Ishikawa (cell line): Measurements from ENCODE around the gene CFAP45.

Experiments used
- CEBPB ChIP-seq: IDR thresholded peaks from 2 replicates; pipeline ENCODE4 v1.6.1; 2012
- CREB1 ChIP-seq: IDR thresholded peaks from 2 replicates; pipeline ENCODE4 v1.6.1; 2012; ENCODE audit warnings: low read depth
- EGR1 ChIP-seq: IDR thresholded peaks from 2 replicates; pipeline ENCODE4 v1.6.1; 2012
- EP300 ChIP-seq: IDR thresholded peaks from 2 replicates; pipeline ENCODE4 v1.6.1; 2012; ENCODE audit warnings: borderline replicate concordance
- FOXM1 ChIP-seq: IDR thresholded peaks from 2 replicates; pipeline ENCODE4 v1.6.1; 2012; ENCODE audit warnings: low read depth, borderline replicate concordance
- NFIC ChIP-seq: IDR thresholded peaks from 2 replicates; pipeline ENCODE4 v1.6.1; 2012
- RAD21 ChIP-seq: IDR thresholded peaks from 2 replicates; pipeline ENCODE4 v1.6.1; 2012; ENCODE audit warnings: low read depth
- TAF1 ChIP-seq: IDR thresholded peaks from 2 replicates; pipeline ENCODE4 v1.6.1; 2012; ENCODE audit warnings: low read depth, mild to moderate bottlenecking
- TCF12 ChIP-seq: IDR thresholded peaks from 2 replicates; pipeline ENCODE4 v1.6.1; 2012; ENCODE audit warnings: low read depth
- TEAD4 ChIP-seq: IDR thresholded peaks from 2 replicates; pipeline ENCODE4 v1.6.1; 2012
- YY1 ChIP-seq: IDR thresholded peaks from 2 replicates; pipeline ENCODE4 v1.6.1; 2012; ENCODE audit warnings: low read depth
- ZBTB7A ChIP-seq: IDR thresholded peaks from 2 replicates; pipeline ENCODE4 v1.6.1; 2012; ENCODE audit warnings: low read depth
- TF ChIP-seq, protein P1 (sequence below): IDR thresholded peaks from 2 replicates; pipeline ENCODE4 v1.6.1; 2012
- TF ChIP-seq, protein P2 (sequence below): IDR thresholded peaks from 2 replicates; pipeline ENCODE4 v1.6.1; 2012
- TF ChIP-seq, protein P3 (sequence below): IDR thresholded peaks from 2 replicates; pipeline ENCODE4 v1.6.1; 2012; ENCODE audit warnings: low read depth, mild to moderate bottlenecking

Gene CFAP45

DNA sequence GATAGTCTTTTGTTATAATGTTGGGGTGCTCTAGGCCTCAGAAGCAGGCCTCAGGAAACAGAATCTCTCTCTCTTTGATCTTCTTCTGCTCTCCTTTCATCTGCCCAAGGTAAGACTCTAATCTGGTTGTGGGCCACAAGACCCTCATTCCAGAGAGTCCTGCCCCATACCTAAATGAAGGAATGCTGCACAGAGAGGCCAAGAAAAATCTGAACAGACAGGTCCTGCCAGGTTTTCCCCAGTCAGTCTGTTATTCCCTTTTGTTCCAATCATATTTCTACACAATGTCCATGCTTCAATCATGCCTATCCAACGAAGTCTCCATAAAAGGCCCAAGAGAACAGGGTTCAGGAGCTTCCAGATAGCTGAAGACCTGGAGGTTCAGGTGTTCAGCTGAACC lies 7.0 kb upstream of the CFAP45 start:
- TF ChIP-seq TEAD4 (peak; percentile 57), TAF1 (no peak), EGR1 (no peak), EP300 (no peak), RAD21 (no peak), FOXM1 (no peak)
- TF ChIP-seq, protein P1, sequence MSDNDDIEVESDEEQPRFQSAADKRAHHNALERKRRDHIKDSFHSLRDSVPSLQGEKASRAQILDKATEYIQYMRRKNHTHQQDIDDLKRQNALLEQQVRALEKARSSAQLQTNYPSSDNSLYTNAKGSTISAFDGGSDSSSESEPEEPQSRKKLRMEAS = peak; percentile 19; the same call in 1 of the 2 replicates

DNA sequence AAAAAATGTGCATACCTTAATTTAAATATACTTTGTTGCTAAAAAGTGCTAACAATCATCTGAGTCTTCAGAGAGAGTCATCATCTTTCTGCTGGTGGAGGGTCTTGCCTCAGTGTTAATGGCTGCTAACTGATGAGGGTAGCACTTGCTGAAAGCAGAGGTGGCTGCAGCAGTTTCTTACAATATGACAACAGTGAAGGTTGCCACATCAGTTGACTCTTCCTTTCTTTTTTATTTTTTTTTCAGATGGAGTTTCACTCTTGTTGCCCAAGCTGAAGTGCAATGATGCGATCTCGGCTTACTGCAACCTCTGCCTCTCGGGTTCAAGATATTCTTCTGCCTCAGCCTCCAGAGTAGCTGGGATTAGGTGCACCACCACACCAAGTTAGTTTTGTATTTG lies 2.6 kb upstream of the CFAP45 start:
- TF ChIP-seq YY1 = no peak
- no peak for TF ChIP-seq TAF1
- no peak for TF ChIP-seq TCF12
- no peak for TF ChIP-seq FOXM1
- TF ChIP-seq, protein P1 = no peak
- no peak for TF ChIP-seq NFIC
- no peak for TF ChIP-seq CREB1
- no peak for TF ChIP-seq CEBPB
- TF ChIP-seq, protein P2, sequence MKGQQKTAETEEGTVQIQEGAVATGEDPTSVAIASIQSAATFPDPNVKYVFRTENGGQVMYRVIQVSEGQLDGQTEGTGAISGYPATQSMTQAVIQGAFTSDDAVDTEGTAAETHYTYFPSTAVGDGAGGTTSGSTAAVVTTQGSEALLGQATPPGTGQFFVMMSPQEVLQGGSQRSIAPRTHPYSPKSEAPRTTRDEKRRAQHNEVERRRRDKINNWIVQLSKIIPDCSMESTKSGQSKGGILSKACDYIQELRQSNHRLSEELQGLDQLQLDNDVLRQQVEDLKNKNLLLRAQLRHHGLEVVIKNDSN = no peak
- TF ChIP-seq RAD21 = no peak
- no peak for TF ChIP-seq ZBTB7A
- TF ChIP-seq, protein P3, sequence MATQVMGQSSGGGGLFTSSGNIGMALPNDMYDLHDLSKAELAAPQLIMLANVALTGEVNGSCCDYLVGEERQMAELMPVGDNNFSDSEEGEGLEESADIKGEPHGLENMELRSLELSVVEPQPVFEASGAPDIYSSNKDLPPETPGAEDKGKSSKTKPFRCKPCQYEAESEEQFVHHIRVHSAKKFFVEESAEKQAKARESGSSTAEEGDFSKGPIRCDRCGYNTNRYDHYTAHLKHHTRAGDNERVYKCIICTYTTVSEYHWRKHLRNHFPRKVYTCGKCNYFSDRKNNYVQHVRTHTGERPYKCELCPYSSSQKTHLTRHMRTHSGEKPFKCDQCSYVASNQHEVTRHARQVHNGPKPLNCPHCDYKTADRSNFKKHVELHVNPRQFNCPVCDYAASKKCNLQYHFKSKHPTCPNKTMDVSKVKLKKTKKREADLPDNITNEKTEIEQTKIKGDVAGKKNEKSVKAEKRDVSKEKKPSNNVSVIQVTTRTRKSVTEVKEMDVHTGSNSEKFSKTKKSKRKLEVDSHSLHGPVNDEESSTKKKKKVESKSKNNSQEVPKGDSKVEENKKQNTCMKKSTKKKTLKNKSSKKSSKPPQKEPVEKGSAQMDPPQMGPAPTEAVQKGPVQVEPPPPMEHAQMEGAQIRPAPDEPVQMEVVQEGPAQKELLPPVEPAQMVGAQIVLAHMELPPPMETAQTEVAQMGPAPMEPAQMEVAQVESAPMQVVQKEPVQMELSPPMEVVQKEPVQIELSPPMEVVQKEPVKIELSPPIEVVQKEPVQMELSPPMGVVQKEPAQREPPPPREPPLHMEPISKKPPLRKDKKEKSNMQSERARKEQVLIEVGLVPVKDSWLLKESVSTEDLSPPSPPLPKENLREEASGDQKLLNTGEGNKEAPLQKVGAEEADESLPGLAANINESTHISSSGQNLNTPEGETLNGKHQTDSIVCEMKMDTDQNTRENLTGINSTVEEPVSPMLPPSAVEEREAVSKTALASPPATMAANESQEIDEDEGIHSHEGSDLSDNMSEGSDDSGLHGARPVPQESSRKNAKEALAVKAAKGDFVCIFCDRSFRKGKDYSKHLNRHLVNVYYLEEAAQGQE = no peak
- TF ChIP-seq TEAD4 = no peak

DNA sequence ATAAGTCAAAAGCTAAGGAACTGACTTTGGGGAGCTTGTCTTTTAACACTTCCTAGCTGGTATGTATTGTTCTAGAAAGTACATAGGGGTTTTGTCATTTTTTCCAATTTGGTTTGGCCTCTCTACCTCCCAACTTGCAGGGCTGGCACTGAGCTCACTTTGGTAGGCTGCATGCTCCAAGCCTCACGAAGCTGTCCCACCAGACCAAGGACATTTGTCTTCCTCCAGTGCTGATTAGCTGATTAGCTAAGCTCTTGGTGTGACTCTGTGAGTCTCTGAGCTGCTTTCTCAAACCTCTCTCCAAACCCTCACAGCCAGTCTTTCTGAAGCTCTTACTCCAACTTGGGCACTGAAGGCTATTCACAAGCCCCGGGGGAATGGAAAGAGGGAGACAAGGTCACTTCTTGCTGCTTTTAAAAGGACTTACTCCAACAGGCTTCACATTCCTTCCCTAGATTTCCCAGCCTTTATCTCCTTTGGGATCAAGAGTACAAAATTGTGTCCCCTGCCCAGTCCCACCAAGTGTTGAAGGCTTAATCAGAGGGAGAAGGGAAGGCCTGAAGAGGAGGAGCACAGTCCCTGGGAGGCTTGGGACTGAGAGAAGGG lies 893 bp upstream of the CFAP45 start:
- TF ChIP-seq, protein P3 = no peak
- no peak for TF ChIP-seq ZBTB7A
- no peak for TF ChIP-seq CREB1
- TF ChIP-seq FOXM1 = no peak
- TF ChIP-seq, protein P2 = no peak
- no peak for TF ChIP-seq NFIC
- no peak for TF ChIP-seq RAD21
- TF ChIP-seq, protein P1 = no peak; the same call in 1 of the 2 replicates
- no peak for TF ChIP-seq YY1
- no peak for TF ChIP-seq TAF1
- no peak for TF ChIP-seq EP300
- TF ChIP-seq CEBPB = no peak
- no peak for TF ChIP-seq TCF12
- no peak for TF ChIP-seq EGR1
- TF ChIP-seq TEAD4 = no peak

DNA sequence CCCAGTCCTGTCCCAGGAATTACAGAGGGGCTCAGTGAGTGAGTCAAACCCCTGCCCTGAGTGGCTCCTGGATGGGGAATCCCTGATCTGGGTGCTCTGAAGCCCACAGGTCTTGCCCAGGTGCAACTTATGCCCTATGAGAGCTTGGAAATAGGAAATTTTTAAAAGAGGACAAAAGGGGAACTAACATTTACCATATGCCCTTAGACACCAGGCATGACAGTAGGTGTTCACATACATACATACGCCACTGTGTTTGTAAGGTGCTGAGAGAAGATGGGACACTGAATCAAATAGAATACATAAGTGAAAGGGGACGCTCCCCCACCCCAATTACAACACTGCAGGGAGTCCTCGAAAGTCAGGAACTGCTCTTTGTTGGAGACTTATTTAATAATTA lies 1.4 kb downstream of the CFAP45 start:
- TF ChIP-seq EGR1 = no peak
- TF ChIP-seq, protein P3 = no peak
- TF ChIP-seq TCF12 = no peak
- TF ChIP-seq EP300 = no peak
- no peak for TF ChIP-seq YY1
- TF ChIP-seq RAD21 = no peak
- TF ChIP-seq FOXM1 = no peak
- TF ChIP-seq, protein P2 = no peak
- no peak for TF ChIP-seq TAF1
- no peak for TF ChIP-seq CREB1
- TF ChIP-seq CEBPB = no peak
- no peak for TF ChIP-seq ZBTB7A
- TF ChIP-seq TEAD4 = no peak
- TF ChIP-seq NFIC = no peak
- TF ChIP-seq, protein P1 = no peak
